A549 (cell line): ENCODE data around the gene PCOLCE2. TPM values are rescaled to one million over a fixed set of nuclear protein-coding genes. Genes with fewer than 3 reads are reported as not detected.

ENCODE experiments used
- ATAC-seq, 2 experiments: fragments of 200-7000 bp in 1 of 2; fragments of >200 bp in 1 of 2; cut with Nextera tagmentation in 1 of 2; cut with Tn5 transposase in 1 of 2; 3 replicates each; pipeline versions ENCODE4 v1.8.0 to v1.9.1; 2018 to 2020; ENCODE audit warnings: mild to moderate bottlenecking in 1 of 2, moderate library complexity in 1 of 2
- CTCF ChIA-PET: fragments of 300-600 bp; sonication (Branson Sonifier 250); formaldehyde crosslinking; extraction: SDS; loops from one replicate; lab custom pipeline; 2021; ENCODE audit warnings: antibody characterized with exemption, inconsistent platforms; lab: Yijun Ruan, JAX
- POLR2A ChIA-PET: fragments of 350-600 bp; formaldehyde crosslinking; extraction: SDS; loops from one replicate; lab custom pipeline; 2021; ENCODE audit warnings: antibody characterized with exemption, inconsistent platforms; lab: Yijun Ruan, JAX
- DNase-seq, 2 experiments: peaks; one replicate each; pipeline versions ENCODE4 v3.0.0 to v3.0.0-alpha.2; 2011 to 2016; ENCODE audit warnings: low read depth in 1 of 2, low spot score in 1 of 2
- FAIRE-seq: peaks from 2 replicates; lab custom pipeline; 2011; peaks lifted over from hg19 to GRCh38; lab: Jason Lieb, UNC
- H3K27ac ChIP-seq, 2 experiments: fragments of >200 bp; sonication (Bioruptor Twin); formaldehyde crosslinking; 3 replicates each; pipeline ENCODE4 v1.5.1; 2016 to 2017
- H3K4me1 ChIP-seq: fragments of >200 bp; sonication (Bioruptor Twin); formaldehyde crosslinking; 3 replicates; pipeline ENCODE4 v1.6.1; 2016
- H3K4me2 ChIP-seq: fragments of >200 bp; sonication (Bioruptor Twin); formaldehyde crosslinking; 3 replicates; pipeline ENCODE4 v1.6.1; 2016
- H3K4me3 ChIP-seq: fragments of >200 bp; sonication (Bioruptor Twin); formaldehyde crosslinking; 3 replicates; pipeline ENCODE4 v1.5.1; 2016
- H3K9me3 ChIP-seq: fragments of >200 bp; sonication (Bioruptor Twin); formaldehyde crosslinking; 3 replicates; pipeline ENCODE4 v1.6.1; 2016
- BHLHE40 ChIP-seq: IDR thresholded peaks from 2 replicates; pipeline ENCODE4 v1.6.1; 2012; ENCODE audit warnings: low read depth, low read length, inconsistent platforms
- CBX2 ChIP-seq: fragments of 200-600 bp; sonication (generic); IDR thresholded peaks from 2 replicates; pipeline ENCODE4 v1.6.1; 2016; ENCODE audit warnings: low read depth, mild to moderate bottlenecking, borderline replicate concordance
- CHD2 ChIP-seq: fragments of 150-350 bp; IDR thresholded peaks from 2 replicates; pipeline ENCODE4 v1.6.1; 2014; ENCODE audit warnings: low read length; ENCODE audit not compliant: partially characterized antibody
- EP300 ChIP-seq, 2 experiments: fragments of >200 bp; sonication (Bioruptor Twin); formaldehyde crosslinking; IDR thresholded peaks; 2 replicates in 1 of 2; 3 replicates in 1 of 2; pipeline ENCODE4 v1.6.1; 2016 to 2017
- HOXA7 ChIP-seq: fragments of 250-450 bp; sonication (Bioruptor Pico); IDR thresholded peaks from 2 replicates; pipeline ENCODE4 v1.5.0; 2020; ENCODE audit warnings: mild to moderate bottlenecking, moderate library complexity
- HOXB13 ChIP-seq: fragments of 250-450 bp; sonication (Bioruptor Pico); IDR thresholded peaks from 2 replicates; pipeline ENCODE4 v1.5.0; 2020; ENCODE audit warnings: low read depth, mild to moderate bottlenecking, moderate library complexity
- JUN ChIP-seq, 2 experiments: fragments of >200 bp; sonication (Bioruptor Twin); formaldehyde crosslinking; IDR thresholded peaks; 2 replicates in 1 of 2; 3 replicates in 1 of 2; pipeline ENCODE4 v1.6.1; 2016 to 2017
- KDM5A ChIP-seq: fragments of 200-600 bp; sonication (generic); IDR thresholded peaks from 2 replicates; pipeline ENCODE4 v1.6.1; 2016; ENCODE audit warnings: antibody characterized with exemption, mild to moderate bottlenecking
- POLR2A ChIP-seq: IDR thresholded peaks from 2 replicates; pipeline ENCODE4 v1.6.1; 2012; ENCODE audit warnings: mild to moderate bottlenecking, low read length
- RAD21 ChIP-seq, 2 experiments: fragments of >200 bp in 1 of 2; sonication (Bioruptor Twin) in 1 of 2; formaldehyde crosslinking in 1 of 2; IDR thresholded peaks in 1 of 2; conservative IDR thresholded peaks in 1 of 2; 2 replicates in 1 of 2; 3 replicates in 1 of 2; pipeline ENCODE4 v1.6.1; 2012 to 2018; ENCODE audit warnings: inconsistent platforms in 1 of 2
- RARB ChIP-seq: fragments of 250-450 bp; sonication (Bioruptor Pico); IDR thresholded peaks from 2 replicates; pipeline ENCODE4 v1.8.0; 2021; ENCODE audit warnings: mild to moderate bottlenecking, moderate library complexity
- RNF2 ChIP-seq: fragments of 200-600 bp; sonication (generic); IDR thresholded peaks from 2 replicates; pipeline ENCODE4 v1.6.1; 2016; ENCODE audit warnings: low read depth, mild to moderate bottlenecking, antibody characterized with exemption, moderate library complexity, borderline replicate concordance
- SMC3 ChIP-seq: fragments of >200 bp; sonication (Bioruptor Twin); formaldehyde crosslinking; IDR thresholded peaks from 3 replicates; pipeline ENCODE4 v1.6.1; 2018; ENCODE audit warnings: inconsistent platforms
- ZC3H11A ChIP-seq: fragments of 450-650 bp; IDR thresholded peaks from 2 replicates; pipeline ENCODE4 v1.6.1; 2014; ENCODE audit warnings: antibody characterized with exemption, mild to moderate bottlenecking
- WGBS: methylation state at CpG from one replicate; pipeline ENCODE4 v1.1.6; 2017; ENCODE audit errors: missing lambda C conversion rate; 5-methylcytosine and 5-hydroxymethylcytosine counted together
- polyA plus RNA-seq, 4 experiments: library from polyadenylated mRNA; depleted of rRNA in 3 of 4; stranded (reverse); fragments of >200 nt; fragmentation: RNase III in 1 of 4; extraction: RNeasy Plus Mini Kit Qiagen cat#74134 plus additional on column Dnase treatment in 1 of 4; gene quantifications; 2 replicates in 3 of 4; 3 replicates in 1 of 4; pipeline ENCODE4 v1.2.3, GENCODE V29; 2011 to 2017
- TF ChIP-seq, protein P1 (sequence below): IDR thresholded peaks from 2 replicates; pipeline ENCODE4 v1.6.1; 2012
- TF ChIP-seq, protein P2 (sequence below): fragments of >200 bp; sonication (Bioruptor Twin); formaldehyde crosslinking; IDR thresholded peaks from 3 replicates; pipeline ENCODE4 v1.5.1; 2016
- TF ChIP-seq, protein P3 (sequence below): fragments of >200 bp; sonication (Bioruptor Twin); formaldehyde crosslinking; IDR thresholded peaks from 2 replicates; pipeline ENCODE4 v1.6.1; 2016

The PCOLCE2 gene
- polyA plus RNA-seq, 2 of the 4 experiments (the other 2 are of a cell fraction) = 41.0 to 43.9 TPM

DNA sequence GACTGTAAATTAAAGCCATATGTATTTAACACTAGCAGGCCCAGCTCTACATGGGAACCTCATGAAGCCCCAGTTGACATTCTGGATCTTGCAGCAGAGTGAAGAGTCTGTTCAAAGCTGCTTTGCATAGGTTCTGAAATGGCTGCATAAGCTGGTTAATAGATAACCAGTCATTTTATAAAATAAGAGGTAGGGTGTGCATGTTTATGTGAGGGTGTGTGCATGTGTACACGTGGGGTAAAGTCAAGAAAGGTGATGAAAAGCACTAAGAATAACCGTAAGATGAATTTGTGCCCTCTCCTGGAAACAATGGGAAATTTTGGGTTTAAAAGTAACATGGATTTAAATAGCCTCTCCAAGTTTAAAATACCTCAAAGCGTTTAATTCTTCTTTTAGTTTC, 41.6 kb upstream of the PCOLCE2 start:
- 41% methylated on average over 3 of the region's 3 CpGs for WGBS
- DNase-seq (peak in 1 of 2 experiments; percentile 35), FAIRE-seq (no peak)

DNA sequence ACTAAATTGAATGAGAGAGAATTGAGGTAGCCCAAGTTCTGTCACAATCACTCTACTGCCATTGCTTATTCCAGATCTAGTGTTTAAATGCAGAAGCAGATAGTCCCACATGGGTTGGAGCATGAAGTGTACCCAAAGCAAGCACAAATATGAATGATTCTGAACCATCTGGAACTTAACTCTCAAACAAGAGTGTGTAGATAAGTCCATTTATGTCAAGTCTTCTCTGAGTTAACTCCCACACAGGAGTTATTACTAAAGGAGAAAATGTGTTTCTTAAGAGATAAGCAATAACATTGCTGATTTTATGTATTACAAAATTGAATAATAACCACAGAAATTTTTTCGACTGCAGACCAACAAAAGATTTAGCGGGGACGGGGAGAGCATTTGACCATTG, 41.0 kb upstream of the PCOLCE2 start:
- no peak overlapping the region for H3K4me2 ChIP-seq
- H3K4me3 ChIP-seq = no peak overlapping the region
- CTCF ChIA-PET = interaction anchor here (0.7 to 5.2 kb wide), 11 partner anchors 12 to 101 kb away, joined by 3 to 29 read pairs (median 7); no protein-coding TSS in a partner anchor
- H3K4me1 ChIP-seq = no peaks in the 10 kb centered on the region; the same call in 2 of the 3 replicates
- no peak overlapping the region for H3K27ac ChIP-seq
- H3K9me3 ChIP-seq = no peaks in the 10 kb centered on the region
- FAIRE-seq (no peak), DNase-seq (no peak)
- 92% methylated on average over 3 of the region's 3 CpGs for WGBS
- POLR2A ChIA-PET = no interaction called here
- no peak for TF ChIP-seq JUN (IDR thresholded peaks at IDR 0.05)
- TF ChIP-seq ZC3H11A = no peak
- TF ChIP-seq, protein P1, sequence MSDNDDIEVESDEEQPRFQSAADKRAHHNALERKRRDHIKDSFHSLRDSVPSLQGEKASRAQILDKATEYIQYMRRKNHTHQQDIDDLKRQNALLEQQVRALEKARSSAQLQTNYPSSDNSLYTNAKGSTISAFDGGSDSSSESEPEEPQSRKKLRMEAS = no peak
- no peak for TF ChIP-seq POLR2A
- TF ChIP-seq, all 56 proteins: peak for 0
- no peak for ATAC-seq

More for the DNA sequence above, 41.6 kb upstream of the PCOLCE2 start:
- no peak overlapping the region for H3K4me2 ChIP-seq
- H3K4me3 ChIP-seq = no peak overlapping the region
- no peak overlapping the region for H3K27ac ChIP-seq
- H3K4me1 ChIP-seq = no peaks in the 10 kb centered on the region; the same call in 2 of the 3 replicates
- ChIA-PET POLR2A (no interaction called here), CTCF (interaction anchor here (0.5 to 5.2 kb wide), 18 partner anchors 11 to 1498 kb away, joined by 3 to 29 read pairs (median 5); no protein-coding TSS in a partner anchor)
- TF ChIP-seq RAD21 (conservative IDR thresholded peaks at IDR 0.05 in 1 of 2, IDR thresholded peaks at IDR 0.05 in 1 of 2) (peak in 1 of 2 experiments; percentile 3; a peak in 1 of 5 replicates), HOXB13 (CRISPR knock-in tag) (no peak), CHD2 (no peak), BHLHE40 (no peak)
- TF ChIP-seq, protein P2, sequence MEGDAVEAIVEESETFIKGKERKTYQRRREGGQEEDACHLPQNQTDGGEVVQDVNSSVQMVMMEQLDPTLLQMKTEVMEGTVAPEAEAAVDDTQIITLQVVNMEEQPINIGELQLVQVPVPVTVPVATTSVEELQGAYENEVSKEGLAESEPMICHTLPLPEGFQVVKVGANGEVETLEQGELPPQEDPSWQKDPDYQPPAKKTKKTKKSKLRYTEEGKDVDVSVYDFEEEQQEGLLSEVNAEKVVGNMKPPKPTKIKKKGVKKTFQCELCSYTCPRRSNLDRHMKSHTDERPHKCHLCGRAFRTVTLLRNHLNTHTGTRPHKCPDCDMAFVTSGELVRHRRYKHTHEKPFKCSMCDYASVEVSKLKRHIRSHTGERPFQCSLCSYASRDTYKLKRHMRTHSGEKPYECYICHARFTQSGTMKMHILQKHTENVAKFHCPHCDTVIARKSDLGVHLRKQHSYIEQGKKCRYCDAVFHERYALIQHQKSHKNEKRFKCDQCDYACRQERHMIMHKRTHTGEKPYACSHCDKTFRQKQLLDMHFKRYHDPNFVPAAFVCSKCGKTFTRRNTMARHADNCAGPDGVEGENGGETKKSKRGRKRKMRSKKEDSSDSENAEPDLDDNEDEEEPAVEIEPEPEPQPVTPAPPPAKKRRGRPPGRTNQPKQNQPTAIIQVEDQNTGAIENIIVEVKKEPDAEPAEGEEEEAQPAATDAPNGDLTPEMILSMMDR = peak; percentile 10; the same call in 1 of the 3 replicates
- ATAC-seq = peak in 1 of 2 experiments; percentile 18; a peak in 1 of 6 replicates
- H3K9me3 ChIP-seq = no peaks in the 10 kb centered on the region

DNA sequence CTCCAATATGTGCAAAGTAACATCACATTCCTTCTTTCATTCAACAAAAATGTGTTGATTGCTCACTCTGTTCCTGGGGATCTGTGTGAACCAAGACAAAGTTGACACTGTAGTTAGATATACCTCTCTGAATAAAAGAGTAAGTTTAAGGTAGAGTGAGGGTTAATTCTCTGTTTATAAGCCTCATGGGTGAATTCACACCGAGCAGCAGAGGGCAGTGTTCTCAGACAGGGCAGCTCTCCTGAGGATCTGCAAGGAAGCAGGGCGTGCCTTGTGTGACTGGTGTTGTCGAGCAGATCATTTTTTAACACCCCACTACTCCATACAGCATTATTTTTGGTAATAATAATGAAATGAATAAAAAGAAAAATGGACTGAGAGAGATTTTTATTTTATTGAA, 40.2 kb upstream of the PCOLCE2 start:
- Histone ChIP-seq H3K4me1 (no peaks in the 10 kb centered on the region; the same call in 2 of the 3 replicates), H3K9me3 (peaks cover 6% of the 10 kb centered on the region; the same call in 2 of the 3 replicates), H3K4me2 (no peak overlapping the region), H3K4me3 (no peak overlapping the region), H3K27ac (no peak overlapping the region)
- 1% methylated on average over 3 of the region's 3 CpGs for WGBS
- POLR2A ChIA-PET = no interaction called here
- TF ChIP-seq RARB (CRISPR knock-in tag) (no peak), RAD21 (conservative IDR thresholded peaks at IDR 0.05 in 1 of 2, IDR thresholded peaks at IDR 0.05 in 1 of 2) (peak; percentile 72 to 76), SMC3 (peak; percentile 88)
- TF ChIP-seq, protein P1 = peak; percentile 43; the same call in 1 of the 2 replicates
- TF ChIP-seq, protein P2 = peak; percentile 87
- CTCF ChIA-PET = interaction anchor here (0.6 to 5.2 kb wide), 14 partner anchors 11 to 795 kb away, joined by 3 to 29 read pairs (median 4); no protein-coding TSS in a partner anchor
- ATAC-seq = peak; percentile 87 to 92
- peak; percentile 78 to 82 for DNase-seq
- peak; percentile 96 for FAIRE-seq

DNA sequence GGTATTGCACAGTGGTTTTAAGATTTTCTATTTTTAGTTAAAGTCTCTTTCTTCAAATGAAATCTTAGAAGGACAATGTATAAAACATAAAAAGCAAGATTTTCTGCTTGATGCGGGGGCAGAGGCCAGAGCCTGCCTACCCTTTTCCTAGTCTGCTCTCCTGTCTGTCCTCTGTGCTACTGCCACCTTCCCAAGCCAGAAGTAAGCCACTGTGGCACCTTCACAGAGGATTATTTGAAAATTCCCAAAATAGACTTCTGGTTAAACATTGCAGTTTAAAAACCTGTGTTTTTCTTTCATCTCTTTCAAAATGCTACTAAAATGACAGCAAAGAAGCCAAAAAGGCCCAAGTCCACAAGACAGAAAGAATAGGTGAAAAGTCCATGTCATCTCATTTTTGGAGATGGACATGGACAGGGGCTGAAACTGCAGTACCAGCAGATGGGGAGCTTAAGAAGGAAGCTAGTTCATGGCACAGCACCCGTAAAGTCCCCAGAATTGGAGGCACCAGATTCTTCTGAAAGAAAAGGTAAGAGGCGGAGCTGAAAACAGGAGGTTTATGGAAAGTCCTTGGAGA, 37.6 kb upstream of the PCOLCE2 start:
- FAIRE-seq (no peak), DNase-seq (no peak), ATAC-seq (no peak)
- 87% methylated on average over 3 of the region's 3 CpGs for WGBS
- ChIA-PET CTCF (interaction anchor here (1.2 to 2.4 kb wide), 4 partner anchors 15 to 98 kb away, joined by 3 to 11 read pairs (median 4); no protein-coding TSS in a partner anchor), POLR2A (no interaction called here)
- no peak overlapping the region for H3K4me3 ChIP-seq
- no peaks in the 10 kb centered on the region; the same call in 2 of the 3 replicates for H3K4me1 ChIP-seq
- H3K27ac ChIP-seq = no peak overlapping the region
- no peak for TF ChIP-seq SMC3
- TF ChIP-seq RAD21 (conservative IDR thresholded peaks at IDR 0.05 in 1 of 2, IDR thresholded peaks at IDR 0.05 in 1 of 2) = no peak
- TF ChIP-seq, protein P3, sequence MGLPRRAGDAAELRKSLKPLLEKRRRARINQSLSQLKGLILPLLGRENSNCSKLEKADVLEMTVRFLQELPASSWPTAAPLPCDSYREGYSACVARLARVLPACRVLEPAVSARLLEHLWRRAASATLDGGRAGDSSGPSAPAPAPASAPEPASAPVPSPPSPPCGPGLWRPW = no peak
- TF ChIP-seq RNF2 = no peak
- TF ChIP-seq EP300 (IDR thresholded peaks at IDR 0.05) = no peak
- no peak for TF ChIP-seq HOXA7 (CRISPR knock-in tag)
- TF ChIP-seq, protein P1 = no peak
- TF ChIP-seq CBX2 = no peak
- no peak for TF ChIP-seq KDM5A
- peaks cover 10% of the 10 kb centered on the region for H3K9me3 ChIP-seq
- H3K4me2 ChIP-seq = no peak overlapping the region
